Adrenal gland (tissue), 5 donors: ENCODE results near the gene FOXC2.

ENCODE experiments used
- CTCF ChIP-seq, 6 experiments: fragments of 450-650 bp in 4 of 6; fragments of 200-600 bp in 2 of 6; sonication (generic) in 1 of 6; IDR thresholded peaks; 1 replicate in 5 of 6; 2 replicates in 1 of 6; pipeline versions ENCODE4 v1.5.1 to v1.8.0; 2016 to 2021; ENCODE audit warnings: antibody characterized with exemption in 6 of 6, mild to moderate bottlenecking in 2 of 6, moderate library complexity in 1 of 6
- POLR2A ChIP-seq, 2 donors: fragments of 450-650 bp; IDR thresholded peaks; one replicate each; pipeline ENCODE4 v1.6.1; 2017; ENCODE audit warnings: antibody characterized with exemption in 2 of 2, mild to moderate bottlenecking in 2 of 2, moderate library complexity in 1 of 2
- donor health status: DM: no; HTN: no; CAD: no.

DNA sequence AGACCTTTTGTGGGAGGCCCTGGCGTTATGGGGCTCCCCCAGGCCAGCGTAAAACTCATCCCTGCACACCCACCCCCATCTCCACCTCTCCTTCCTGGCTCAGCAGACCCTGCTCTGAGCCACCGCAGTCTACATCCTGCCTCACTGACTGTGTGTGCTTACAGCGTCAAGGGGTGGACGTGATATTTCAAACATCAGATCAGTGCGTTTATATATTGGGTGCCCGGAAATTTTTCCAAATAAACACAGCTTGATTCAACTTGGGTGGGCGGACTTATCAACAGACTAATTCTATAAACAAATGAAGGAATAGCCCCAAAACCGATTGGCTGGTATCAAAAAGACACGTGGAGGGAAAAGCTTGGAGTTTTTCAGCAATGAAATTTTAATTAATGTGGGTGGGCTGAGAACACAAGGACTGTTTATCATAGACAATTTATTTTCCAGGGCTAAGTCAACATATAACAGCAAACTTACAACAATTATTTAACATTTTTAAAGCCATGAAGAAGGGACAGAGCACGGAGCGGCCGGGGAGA, 11.5 kb downstream of the FOXC2 start, which contains the start of gene FOXL1:
- TF ChIP-seq CTCF (IDR thresholded peaks at IDR 0.05) (no peak), POLR2A (IDR thresholded peaks at IDR 0.05) (no peak)
